ENCODE results near the gene MDM4. TPM values are rescaled to one million over a fixed set of nuclear protein-coding genes. Genes with fewer than 3 reads are reported as not detected.

MDM4 gene
- total and polyA plus RNA-seq, 2 donors (not counting 1 experiment from before 2014, with no cell fraction given): 46.6 to 374 TPM

- Histone ChIP-seq H3K4me1 (ENCODE audit: control insufficient read depth in 2 of 2, insufficient read depth in 2 of 2, low read length in 2 of 2) (peaks cover 24 to 33% of the 10 kb centered on the region in 2 donors), H3K4me2 (replicated peaks; ENCODE audit: low read depth, low read length, poor library complexity, severe bottlenecking) (no peak overlapping the region), H4K20me1 (ENCODE audit: control insufficient read depth, insufficient read depth, low read length, poor library complexity, severe bottlenecking) (peaks cover 32% of the 10 kb centered on the region), H2AFZ (ENCODE audit: insufficient read depth, low read depth, low read length, poor library complexity, severe bottlenecking) (no peak overlapping the region), H3K9ac (ENCODE audit: low read length) (no peak overlapping the region), H3K27ac (ENCODE audit: low read length in 2 of 2) (no peak overlapping the region), H3K4me3 (ENCODE audit: control extremely low read depth in 1 of 5, extremely low read depth in 1 of 5, insufficient read depth in 1 of 5, low read depth in 2 of 5, low read length in 4 of 5) (no peak overlapping the region), H3K79me2 (ENCODE audit: control insufficient read depth, insufficient read depth, low read length) (peaks cover 16% of the 10 kb centered on the region), H3K27me3 (replicated peaks in 1 of 4; ENCODE audit: control extremely low read depth in 1 of 4, control insufficient read depth in 3 of 4, insufficient read depth in 4 of 4, low read length in 3 of 4) (no peaks in the 10 kb centered on the region), H3K9me3 (ENCODE audit: control extremely low read depth in 1 of 3, control insufficient read depth in 2 of 3, insufficient read depth in 1 of 3, low read length in 2 of 3) (no peaks in the 10 kb centered on the region), H3K36me3 (replicated peaks in 1 of 2; ENCODE audit: control extremely low read depth in 1 of 2, control insufficient read depth in 1 of 2, extremely low read depth in 1 of 2, insufficient read depth in 2 of 2, low read length in 1 of 2) (peaks cover 5 to 62% of the 10 kb centered on the region in 2 experiments)
- WGBS (ENCODE audit: insufficient coverage): 94% methylated on average over 4 of the region's 6 CpGs
- Mint-ChIP-seq H3K4me1 (peaks cover 41% of the 10 kb centered on the region), H3K27me3 (no peaks in the 10 kb centered on the region), H3K9me3 (ENCODE audit: insufficient read depth) (no peaks in the 10 kb centered on the region), H3K27ac (no peak overlapping the region), H3K4me3 (no peak overlapping the region)
- ATAC-seq (ENCODE audit: low read depth) (no peak), DNase-seq (no peak)
- ChIA-PET CTCF (interaction anchor here (0.6 to 9.7 kb wide), 22 partner anchors 13 to 256 kb away, joined by 3 to 221 read pairs (median 6); no protein-coding TSS in a partner anchor), POLR2A (interaction anchor here (1.1 to 1.6 kb wide), 2 partner anchors 13 to 197 kb away, joined by 3 to 4 read pairs; no protein-coding TSS in a partner anchor)
- intact Hi-C loops (cut with micrococcal nuclease): loop anchor here (10.0 kb wide), 1 partner anchor 58 kb away; no protein-coding TSS in a partner anchor
- TF ChIP-seq EZH2 (IDR thresholded peaks at IDR 0.05; ENCODE audit: borderline replicate concordance, insufficient read depth, low read depth, low read length, poor library complexity, severe bottlenecking): no peak
- TF ChIP-seq CTCF (IDR thresholded peaks at IDR 0.05): no peak
Measured at GRCh38 chr1:204566583-204566955, 50.4 kb downstream of the MDM4 start.

GRCh38 chr1:204567071-204567470 is 50.9 kb downstream of the MDM4 start:
- 100% methylated on average over 3 of the region's 5 CpGs for WGBS (ENCODE audit: insufficient coverage)
- H3K4me1 Mint-ChIP-seq: peaks cover 36% of the 10 kb centered on the region

More at GRCh38 chr1:204567071-204567470, 50.9 kb downstream of the MDM4 start:
- Histone ChIP-seq H2AFZ (ENCODE audit: insufficient read depth, low read depth, low read length, poor library complexity, severe bottlenecking) (no peak overlapping the region), H3K4me2 (replicated peaks; ENCODE audit: low read depth, low read length, poor library complexity, severe bottlenecking) (no peak overlapping the region), H3K4me3 (ENCODE audit: control extremely low read depth in 1 of 5, extremely low read depth in 1 of 5, insufficient read depth in 1 of 5, low read depth in 2 of 5, low read length in 4 of 5) (no peak overlapping the region), H4K20me1 (ENCODE audit: control insufficient read depth, insufficient read depth, low read length, poor library complexity, severe bottlenecking) (peaks cover 27% of the 10 kb centered on the region), H3K27me3 (replicated peaks in 1 of 4; ENCODE audit: control extremely low read depth in 1 of 4, control insufficient read depth in 3 of 4, insufficient read depth in 4 of 4, low read length in 3 of 4) (no peaks in the 10 kb centered on the region), H3K4me1 (ENCODE audit: control insufficient read depth in 2 of 2, insufficient read depth in 2 of 2, low read length in 2 of 2) (peaks cover 24 to 33% of the 10 kb centered on the region in 2 donors), H3K9me3 (ENCODE audit: control extremely low read depth in 1 of 3, control insufficient read depth in 2 of 3, insufficient read depth in 1 of 3, low read length in 2 of 3) (no peaks in the 10 kb centered on the region), H3K79me2 (ENCODE audit: control insufficient read depth, insufficient read depth, low read length) (peaks cover 14% of the 10 kb centered on the region), H3K27ac (ENCODE audit: low read length in 2 of 2) (no peak overlapping the region), H3K9ac (ENCODE audit: low read length) (no peak overlapping the region), H3K36me3 (replicated peaks in 1 of 2; ENCODE audit: control extremely low read depth in 1 of 2, control insufficient read depth in 1 of 2, extremely low read depth in 1 of 2, insufficient read depth in 2 of 2, low read length in 1 of 2) (peaks cover 7 to 62% of the 10 kb centered on the region in 2 experiments)
- ATAC-seq (ENCODE audit: low read depth) (no peak), DNase-seq (no peak)
- intact Hi-C loops (cut with micrococcal nuclease): loop anchor here (10.0 kb wide), 1 partner anchor 58 kb away; no protein-coding TSS in a partner anchor
- H3K4me3 Mint-ChIP-seq: no peak overlapping the region
- TF ChIP-seq CTCF (IDR thresholded peaks at IDR 0.05): no peak
- no peak for TF ChIP-seq EZH2 (IDR thresholded peaks at IDR 0.05; ENCODE audit: borderline replicate concordance, insufficient read depth, low read depth, low read length, poor library complexity, severe bottlenecking)
- H3K27ac Mint-ChIP-seq: no peak overlapping the region
- ChIA-PET POLR2A (no interaction called here), CTCF (interaction anchor here (0.6 to 9.7 kb wide), 11 partner anchors 13 to 449 kb away, joined by 3 to 221 read pairs (median 15); no protein-coding TSS in a partner anchor)
- H3K9me3 Mint-ChIP-seq (ENCODE audit: insufficient read depth): no peaks in the 10 kb centered on the region
- no peaks in the 10 kb centered on the region for H3K27me3 Mint-ChIP-seq
